MM.1S (cell line): ENCODE measurements around the gene GPHN.

Experiments
- DNase-seq: peaks from one replicate; pipeline ENCODE4 v3.0.0-alpha.2; 2015
- H2AFZ ChIP-seq: fragments of 300-600 bp; sonication (generic); 2 replicates; pipeline ENCODE4 v1.6.0; 2016; ENCODE audit warnings: antibody characterized with exemption, low read length
- H3F3A ChIP-seq: fragments of 300-600 bp; sonication (generic); 2 replicates; pipeline ENCODE4 v1.6.1; 2016; ENCODE audit warnings: mild to moderate bottlenecking, antibody characterized with exemption, low read length, moderate library complexity, mixed read lengths; ENCODE audit not compliant: insufficient read depth
- H3K27ac ChIP-seq: fragments of 300-600 bp; sonication (generic); 2 replicates; pipeline ENCODE4 v1.5.1; 2016; ENCODE audit warnings: mild to moderate bottlenecking, low read length
- H3K27me3 ChIP-seq: fragments of 300-600 bp; sonication (generic); replicated peaks from 2 replicates; pipeline ENCODE4 v1.6.0; 2016; ENCODE audit warnings: low read length; ENCODE audit not compliant: insufficient read depth
- H3K36me3 ChIP-seq: fragments of 300-600 bp; sonication (generic); replicated peaks from 2 replicates; pipeline ENCODE4 v1.6.1; 2016; ENCODE audit warnings: mild to moderate bottlenecking, low read length, mixed read lengths; ENCODE audit not compliant: insufficient read depth
- H3K4me1 ChIP-seq: fragments of 300-600 bp; sonication (generic); 2 replicates; pipeline ENCODE4 v1.6.1; 2016; ENCODE audit warnings: low read length, mixed read lengths
- H3K4me2 ChIP-seq: fragments of 300-600 bp; sonication (generic); 2 replicates; pipeline ENCODE4 v1.6.0; 2016; ENCODE audit warnings: low read depth, low read length
- H3K4me3 ChIP-seq: fragments of 300-600 bp; sonication (generic); 2 replicates; pipeline ENCODE4 v1.5.1; 2016; ENCODE audit warnings: low read length, mixed read lengths
- H3K79me2 ChIP-seq: fragments of 300-600 bp; sonication (generic); 2 replicates; pipeline ENCODE4 v1.6.1; 2016; ENCODE audit warnings: mixed run types, low read length, mixed read lengths
- H3K9ac ChIP-seq: fragments of 300-600 bp; sonication (generic); 2 replicates; pipeline ENCODE4 v1.6.1; 2016; ENCODE audit warnings: low read length, mixed read lengths
- H3K9me2 ChIP-seq: fragments of 300-600 bp; sonication (generic); replicated peaks from 2 replicates; pipeline ENCODE4 v1.6.1; 2016; ENCODE audit warnings: mild to moderate bottlenecking, low read length, mixed read lengths; ENCODE audit not compliant: insufficient read depth
- H3K9me3 ChIP-seq: fragments of 300-600 bp; sonication (generic); replicated peaks from 2 replicates; pipeline ENCODE4 v1.6.1; 2016; ENCODE audit warnings: mild to moderate bottlenecking, low read length, mixed read lengths; ENCODE audit not compliant: insufficient read depth
- H4K20me1 ChIP-seq: fragments of 300-600 bp; sonication (generic); 2 replicates; pipeline ENCODE4 v1.6.1; 2016; ENCODE audit warnings: mild to moderate bottlenecking, low read length, moderate library complexity, mixed read lengths; ENCODE audit not compliant: insufficient read depth
- EZH2 ChIP-seq: fragments of 300-600 bp; sonication (generic); optimal IDR thresholded peaks from 2 replicates; pipeline ENCODE3; 2017; ENCODE audit warnings: low read depth, mild to moderate bottlenecking, antibody characterized with exemption, low read length, mixed read lengths
- EZH2phosphoT487 ChIP-seq: fragments of 300-600 bp; sonication (generic); IDR thresholded peaks from 2 replicates; pipeline ENCODE4 v1.6.1; 2018; ENCODE audit warnings: antibody characterized with exemption, low read length
- TF ChIP-seq, protein P1 (sequence below): fragments of 300-600 bp; sonication (generic); IDR thresholded peaks from 2 replicates; pipeline ENCODE4 v1.5.1; 2016; ENCODE audit warnings: antibody characterized with exemption, low read length, mixed read lengths

The GPHN gene

GRCh38 chr14:67045440-67045839 lies 537.5 kb downstream of the GPHN start:
- Histone ChIP-seq H3K36me3 (no peaks in the 10 kb centered on the region), H2AFZ (no peak overlapping the region), H4K20me1 (no peaks in the 10 kb centered on the region), H3F3A (no peaks in the 10 kb centered on the region), H3K79me2 (no peaks in the 10 kb centered on the region), H3K9ac (no peak overlapping the region), H3K4me1 (no peaks in the 10 kb centered on the region), H3K27ac (no peak overlapping the region), H3K27me3 (no peaks in the 10 kb centered on the region), H3K9me2 (no peaks in the 10 kb centered on the region), H3K9me3 (no peaks in the 10 kb centered on the region), H3K4me3 (no peak overlapping the region), H3K4me2 (no peak overlapping the region)
- no peak for TF ChIP-seq EZH2
- TF ChIP-seq, protein P1, sequence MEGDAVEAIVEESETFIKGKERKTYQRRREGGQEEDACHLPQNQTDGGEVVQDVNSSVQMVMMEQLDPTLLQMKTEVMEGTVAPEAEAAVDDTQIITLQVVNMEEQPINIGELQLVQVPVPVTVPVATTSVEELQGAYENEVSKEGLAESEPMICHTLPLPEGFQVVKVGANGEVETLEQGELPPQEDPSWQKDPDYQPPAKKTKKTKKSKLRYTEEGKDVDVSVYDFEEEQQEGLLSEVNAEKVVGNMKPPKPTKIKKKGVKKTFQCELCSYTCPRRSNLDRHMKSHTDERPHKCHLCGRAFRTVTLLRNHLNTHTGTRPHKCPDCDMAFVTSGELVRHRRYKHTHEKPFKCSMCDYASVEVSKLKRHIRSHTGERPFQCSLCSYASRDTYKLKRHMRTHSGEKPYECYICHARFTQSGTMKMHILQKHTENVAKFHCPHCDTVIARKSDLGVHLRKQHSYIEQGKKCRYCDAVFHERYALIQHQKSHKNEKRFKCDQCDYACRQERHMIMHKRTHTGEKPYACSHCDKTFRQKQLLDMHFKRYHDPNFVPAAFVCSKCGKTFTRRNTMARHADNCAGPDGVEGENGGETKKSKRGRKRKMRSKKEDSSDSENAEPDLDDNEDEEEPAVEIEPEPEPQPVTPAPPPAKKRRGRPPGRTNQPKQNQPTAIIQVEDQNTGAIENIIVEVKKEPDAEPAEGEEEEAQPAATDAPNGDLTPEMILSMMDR: no peak
- TF ChIP-seq EZH2phosphoT487: no peak
- DNase-seq: no peak

DNA sequence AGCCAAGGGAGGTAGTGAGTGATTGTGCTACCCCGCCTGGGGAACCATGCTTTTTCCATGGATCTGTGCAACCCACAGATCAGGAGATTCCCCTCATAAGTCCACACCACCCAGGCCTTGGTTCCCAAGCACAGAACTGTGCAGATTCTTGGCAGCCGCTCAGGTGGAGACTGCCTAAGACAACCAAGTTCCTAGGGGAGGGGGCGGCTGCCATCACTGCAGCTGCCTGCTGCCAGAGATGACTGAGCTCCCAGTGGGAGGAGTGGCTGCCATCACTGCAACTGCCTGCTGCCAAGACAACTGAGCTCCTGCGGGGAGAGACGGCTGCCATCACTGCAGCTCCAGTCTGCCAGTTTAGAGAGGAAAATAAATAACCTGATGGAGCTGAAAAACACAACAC lies 542.9 kb downstream of the GPHN start:
- H2AFZ ChIP-seq: no peak overlapping the region
- H3K4me1 ChIP-seq: no peaks in the 10 kb centered on the region
- H3K27me3 ChIP-seq: no peaks in the 10 kb centered on the region
- no peak overlapping the region for H3K4me2 ChIP-seq
- H3K9ac ChIP-seq: no peak overlapping the region
- no peak overlapping the region for H3K4me3 ChIP-seq
- TF ChIP-seq, protein P1: no peak
- no peak for TF ChIP-seq EZH2
- TF ChIP-seq EZH2phosphoT487: no peak
- no peaks in the 10 kb centered on the region for H3K9me2 ChIP-seq
- H4K20me1 ChIP-seq: no peaks in the 10 kb centered on the region
- no peaks in the 10 kb centered on the region for H3K79me2 ChIP-seq
- no peaks in the 10 kb centered on the region for H3F3A ChIP-seq
- H3K27ac ChIP-seq: no peak overlapping the region
- H3K9me3 ChIP-seq: no peaks in the 10 kb centered on the region
- no peak for DNase-seq
- no peaks in the 10 kb centered on the region for H3K36me3 ChIP-seq

DNA sequence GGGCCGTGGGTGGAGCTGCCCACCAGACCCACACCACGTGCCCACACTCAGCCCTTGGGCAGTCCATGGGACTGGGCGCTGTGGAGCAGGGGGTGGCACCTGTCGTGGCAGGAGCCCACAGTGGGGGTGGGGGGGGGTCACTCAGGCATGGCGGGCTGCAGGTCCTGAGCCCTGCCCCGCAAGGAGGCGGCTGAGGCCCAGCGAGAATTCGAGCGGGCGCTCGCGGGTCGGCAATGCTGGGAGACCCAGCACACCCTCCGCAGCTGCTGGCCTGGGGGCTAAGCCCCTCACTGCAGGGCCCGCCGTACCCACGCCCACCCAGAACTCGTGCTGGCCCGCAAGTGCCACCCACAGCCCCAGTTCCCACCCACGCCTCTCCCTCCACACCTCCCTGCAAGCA lies 548.7 kb downstream of the GPHN start:
- Histone ChIP-seq H3K36me3 (no peaks in the 10 kb centered on the region), H3F3A (no peaks in the 10 kb centered on the region), H4K20me1 (no peaks in the 10 kb centered on the region), H3K9ac (no peak overlapping the region), H3K27me3 (no peaks in the 10 kb centered on the region), H2AFZ (no peak overlapping the region), H3K4me3 (no peak overlapping the region), H3K4me2 (no peak overlapping the region), H3K9me3 (no peaks in the 10 kb centered on the region), H3K9me2 (no peaks in the 10 kb centered on the region), H3K79me2 (no peaks in the 10 kb centered on the region), H3K27ac (no peak overlapping the region), H3K4me1 (no peaks in the 10 kb centered on the region)
- TF ChIP-seq, protein P1: no peak
- TF ChIP-seq EZH2 (no peak), EZH2phosphoT487 (no peak)
- no peak for DNase-seq
